ENCODE results near the gene UGT2B11.
"Not testable (repeated sequence)": the region's sequence is repeated elsewhere in the genome, so short reads cannot be mapped to it uniquely, and the experiment has no call there.

The UGT2B11 gene

GRCh38 chr4:69210911-69211310 lies 3.6 kb downstream of the UGT2B11 start:
- no peak overlapping the region for H3K9ac ChIP-seq (ENCODE audit: low read length)
- H3K9me3 ChIP-seq (ENCODE audit: control insufficient read depth, low read length): no peaks in the 10 kb centered on the region
- no peak for DNase-seq (ENCODE audit: low read depth)
- no peaks in the 10 kb centered on the region for H3K27me3 ChIP-seq (replicated peaks; ENCODE audit: control insufficient read depth, insufficient read depth, low read length)
- H3K4me1 ChIP-seq (ENCODE audit: control insufficient read depth, insufficient read depth, low read length): no peaks in the 10 kb centered on the region
- no peak overlapping the region for H3K4me3 ChIP-seq (ENCODE audit: low read length)
- no peaks in the 10 kb centered on the region for H3K36me3 ChIP-seq (ENCODE audit: control insufficient read depth, insufficient read depth, low read length, severe bottlenecking)

GRCh38 chr4:69198506-69198905 lies 16.0 kb downstream of the UGT2B11 start:
- not testable (repeated sequence) for DNase-seq (ENCODE audit: low read depth); H3K4me3 ChIP-seq (ENCODE audit: low read length); H3K4me1 ChIP-seq (ENCODE audit: control insufficient read depth, insufficient read depth, low read length); H3K27me3 ChIP-seq (replicated peaks; ENCODE audit: control insufficient read depth, insufficient read depth, low read length); H3K9me3 ChIP-seq (ENCODE audit: control insufficient read depth, low read length); H3K9ac ChIP-seq (ENCODE audit: low read length); H3K36me3 ChIP-seq (ENCODE audit: control insufficient read depth, insufficient read depth, low read length, severe bottlenecking)

GRCh38 chr4:69196209-69196965 lies 18.2 kb downstream of the UGT2B11 start:
- Histone ChIP-seq H3K27me3 (replicated peaks; ENCODE audit: control insufficient read depth, insufficient read depth, low read length) (no peaks in the 10 kb centered on the region), H3K9ac (ENCODE audit: low read length) (no peak overlapping the region), H3K4me1 (ENCODE audit: control insufficient read depth, insufficient read depth, low read length) (no peaks in the 10 kb centered on the region), H3K9me3 (ENCODE audit: control insufficient read depth, low read length) (no peaks in the 10 kb centered on the region), H3K36me3 (ENCODE audit: control insufficient read depth, insufficient read depth, low read length, severe bottlenecking) (no peaks in the 10 kb centered on the region), H3K4me3 (ENCODE audit: low read length) (no peak overlapping the region)
- no peak for DNase-seq (ENCODE audit: low read depth)

- Histone ChIP-seq H3K9ac (ENCODE audit: low read length) (no peak overlapping the region), H3K36me3 (ENCODE audit: control insufficient read depth, insufficient read depth, low read length, severe bottlenecking) (no peaks in the 10 kb centered on the region), H3K4me3 (ENCODE audit: low read length) (no peak overlapping the region), H3K4me1 (ENCODE audit: control insufficient read depth, insufficient read depth, low read length) (no peaks in the 10 kb centered on the region), H3K27me3 (replicated peaks; ENCODE audit: control insufficient read depth, insufficient read depth, low read length) (no peaks in the 10 kb centered on the region), H3K9me3 (ENCODE audit: control insufficient read depth, low read length) (no peaks in the 10 kb centered on the region)
- no peak for DNase-seq (ENCODE audit: low read depth)
These were observed 20.4 kb downstream of the UGT2B11 start for GRCh38 chr4:69194166-69194565.

GRCh38 chr4:69191905-69192304 lies 22.6 kb downstream of the UGT2B11 start:
- not testable (repeated sequence) for H3K27me3 ChIP-seq (replicated peaks; ENCODE audit: control insufficient read depth, insufficient read depth, low read length); H3K4me3 ChIP-seq (ENCODE audit: low read length); H3K36me3 ChIP-seq (ENCODE audit: control insufficient read depth, insufficient read depth, low read length, severe bottlenecking); H3K9me3 ChIP-seq (ENCODE audit: control insufficient read depth, low read length); DNase-seq (ENCODE audit: low read depth); H3K4me1 ChIP-seq (ENCODE audit: control insufficient read depth, insufficient read depth, low read length); H3K9ac ChIP-seq (ENCODE audit: low read length)

GRCh38 chr4:69190621-69191020 lies 23.9 kb downstream of the UGT2B11 start:
- H3K9ac ChIP-seq (ENCODE audit: low read length); DNase-seq (ENCODE audit: low read depth); H3K36me3 ChIP-seq (ENCODE audit: control insufficient read depth, insufficient read depth, low read length, severe bottlenecking); H3K4me3 ChIP-seq (ENCODE audit: low read length); H3K9me3 ChIP-seq (ENCODE audit: control insufficient read depth, low read length); H3K27me3 ChIP-seq (replicated peaks; ENCODE audit: control insufficient read depth, insufficient read depth, low read length); H3K4me1 ChIP-seq (ENCODE audit: control insufficient read depth, insufficient read depth, low read length): not testable (repeated sequence)

- not testable (repeated sequence) for H3K9me3 ChIP-seq (ENCODE audit: control insufficient read depth, low read length); H3K4me1 ChIP-seq (ENCODE audit: control insufficient read depth, insufficient read depth, low read length); H3K27me3 ChIP-seq (replicated peaks; ENCODE audit: control insufficient read depth, insufficient read depth, low read length); H3K4me3 ChIP-seq (ENCODE audit: low read length); DNase-seq (ENCODE audit: low read depth); H3K36me3 ChIP-seq (ENCODE audit: control insufficient read depth, insufficient read depth, low read length, severe bottlenecking); H3K9ac ChIP-seq (ENCODE audit: low read length)
These were observed 32.9 kb downstream of the UGT2B11 start for GRCh38 chr4:69181519-69182169.

GRCh38 chr4:69179817-69180216 lies 34.7 kb downstream of the UGT2B11 start:
- H3K4me1 ChIP-seq (ENCODE audit: control insufficient read depth, insufficient read depth, low read length); H3K4me3 ChIP-seq (ENCODE audit: low read length); H3K9me3 ChIP-seq (ENCODE audit: control insufficient read depth, low read length); H3K9ac ChIP-seq (ENCODE audit: low read length); DNase-seq (ENCODE audit: low read depth); H3K36me3 ChIP-seq (ENCODE audit: control insufficient read depth, insufficient read depth, low read length, severe bottlenecking); H3K27me3 ChIP-seq (replicated peaks; ENCODE audit: control insufficient read depth, insufficient read depth, low read length): not testable (repeated sequence)

- not testable (repeated sequence) for H3K9ac ChIP-seq (ENCODE audit: low read length); H3K4me1 ChIP-seq (ENCODE audit: control insufficient read depth, insufficient read depth, low read length); H3K4me3 ChIP-seq (ENCODE audit: low read length); H3K27me3 ChIP-seq (replicated peaks; ENCODE audit: control insufficient read depth, insufficient read depth, low read length); H3K36me3 ChIP-seq (ENCODE audit: control insufficient read depth, insufficient read depth, low read length, severe bottlenecking); DNase-seq (ENCODE audit: low read depth); H3K9me3 ChIP-seq (ENCODE audit: control insufficient read depth, low read length)
These were observed 35.8 kb downstream of the UGT2B11 start for GRCh38 chr4:69178751-69179205.

- not testable (repeated sequence) for H3K9ac ChIP-seq (ENCODE audit: low read length); H3K36me3 ChIP-seq (ENCODE audit: control insufficient read depth, insufficient read depth, low read length, severe bottlenecking); H3K4me3 ChIP-seq (ENCODE audit: low read length); H3K27me3 ChIP-seq (replicated peaks; ENCODE audit: control insufficient read depth, insufficient read depth, low read length); H3K9me3 ChIP-seq (ENCODE audit: control insufficient read depth, low read length); H3K4me1 ChIP-seq (ENCODE audit: control insufficient read depth, insufficient read depth, low read length)
- peak; percentile 66 for DNase-seq (ENCODE audit: low read depth)
These were observed 44.1 kb downstream of the UGT2B11 start for GRCh38 chr4:69170233-69171134.

GRCh38 chr4:69169171-69169570 lies 45.4 kb downstream of the UGT2B11 start:
- H3K4me1 ChIP-seq (ENCODE audit: control insufficient read depth, insufficient read depth, low read length); H3K9ac ChIP-seq (ENCODE audit: low read length); H3K9me3 ChIP-seq (ENCODE audit: control insufficient read depth, low read length); DNase-seq (ENCODE audit: low read depth); H3K4me3 ChIP-seq (ENCODE audit: low read length); H3K36me3 ChIP-seq (ENCODE audit: control insufficient read depth, insufficient read depth, low read length, severe bottlenecking); H3K27me3 ChIP-seq (replicated peaks; ENCODE audit: control insufficient read depth, insufficient read depth, low read length): not testable (repeated sequence)
